ENCODE data around the gene SEC22A. TPM values are rescaled to one million over a fixed set of nuclear protein-coding genes. Genes with fewer than 3 reads are reported as not detected.

The SEC22A gene
- total RNA-seq, 1 donor from 2014 or later = 17.7 TPM

- Histone ChIP-seq H3K36me3 (peaks cover 0 to 5% of the 10 kb centered on the region in 2 donors), H3K9me3 (no peaks in the 10 kb centered on the region), H3K27me3 (no peaks in the 10 kb centered on the region), H3K27ac (no peak overlapping the region), H3K4me1 (no peaks in the 10 kb centered on the region), H3K4me3 (no peak overlapping the region)
- no peak for DNase-seq (ENCODE audit: extremely low spot score in 2 of 2)
- TF ChIP-seq CTCF (IDR thresholded peaks at IDR 0.05) = no peak
- TF ChIP-seq POLR2A (IDR thresholded peaks at IDR 0.05) = no peak
- TF ChIP-seq POLR2AphosphoS5 (IDR thresholded peaks at IDR 0.05; ENCODE audit: insufficient read depth in 1 of 2, low read depth in 1 of 2) = no peak
- intact Hi-C loops (cut with DNase I) = no loop called here
Measured at GRCh38 chr3:123299581-123299980, 97.8 kb downstream of the SEC22A start.

GRCh38 chr3:123300056-123300455 is 98.3 kb downstream of the SEC22A start:
- intact Hi-C loops (cut with DNase I) = no loop called here
- Histone ChIP-seq H3K27me3 (no peaks in the 10 kb centered on the region), H3K36me3 (peaks cover 0 to 5% of the 10 kb centered on the region in 2 donors), H3K9me3 (no peaks in the 10 kb centered on the region), H3K4me3 (no peak overlapping the region), H3K27ac (no peak overlapping the region), H3K4me1 (no peaks in the 10 kb centered on the region)
- no peak for TF ChIP-seq POLR2A (IDR thresholded peaks at IDR 0.05)
- TF ChIP-seq POLR2AphosphoS5 (IDR thresholded peaks at IDR 0.05; ENCODE audit: insufficient read depth in 1 of 2, low read depth in 1 of 2) = no peak
- no peak for TF ChIP-seq CTCF (IDR thresholded peaks at IDR 0.05)
- no peak for DNase-seq (ENCODE audit: extremely low spot score in 2 of 2)

- no peaks in the 10 kb centered on the region for H3K4me1 ChIP-seq
- no peaks in the 10 kb centered on the region for H3K27me3 ChIP-seq
- intact Hi-C loops (cut with DNase I) = no loop called here
- H3K36me3 ChIP-seq = peaks cover 0 to 5% of the 10 kb centered on the region in 2 donors
- no peaks in the 10 kb centered on the region for H3K9me3 ChIP-seq
- no peak overlapping the region for H3K27ac ChIP-seq
- no peak for DNase-seq (ENCODE audit: extremely low spot score in 2 of 2)
- no peak overlapping the region for H3K4me3 ChIP-seq
- no peak for TF ChIP-seq POLR2A (IDR thresholded peaks at IDR 0.05)
- no peak for TF ChIP-seq CTCF (IDR thresholded peaks at IDR 0.05)
- TF ChIP-seq POLR2AphosphoS5 (IDR thresholded peaks at IDR 0.05; ENCODE audit: insufficient read depth in 1 of 2, low read depth in 1 of 2) = no peak
Measured at GRCh38 chr3:123300583-123300982, 98.8 kb downstream of the SEC22A start.

- Histone ChIP-seq H3K4me3 (no peak overlapping the region), H3K36me3 (peaks cover 0 to 5% of the 10 kb centered on the region in 2 donors), H3K27me3 (no peaks in the 10 kb centered on the region), H3K9me3 (no peaks in the 10 kb centered on the region), H3K4me1 (no peaks in the 10 kb centered on the region), H3K27ac (no peak overlapping the region)
- DNase-seq (ENCODE audit: extremely low spot score in 2 of 2) = no peak
- TF ChIP-seq CTCF (IDR thresholded peaks at IDR 0.05) (no peak), POLR2AphosphoS5 (IDR thresholded peaks at IDR 0.05; ENCODE audit: insufficient read depth in 1 of 2, low read depth in 1 of 2) (no peak), POLR2A (IDR thresholded peaks at IDR 0.05) (no peak)
- intact Hi-C loops (cut with DNase I) = no loop called here
Measured at GRCh38 chr3:123301331-123302184, 99.8 kb downstream of the SEC22A start.

GRCh38 chr3:123302961-123303360 is 101.2 kb downstream of the SEC22A start:
- Histone ChIP-seq H3K36me3 (peaks cover 0 to 5% of the 10 kb centered on the region in 2 donors), H3K27me3 (no peaks in the 10 kb centered on the region), H3K27ac (no peak overlapping the region), H3K4me3 (no peak overlapping the region), H3K9me3 (no peaks in the 10 kb centered on the region), H3K4me1 (no peaks in the 10 kb centered on the region)
- DNase-seq (ENCODE audit: extremely low spot score in 2 of 2) = no peak
- TF ChIP-seq CTCF (IDR thresholded peaks at IDR 0.05) (no peak), POLR2AphosphoS5 (IDR thresholded peaks at IDR 0.05; ENCODE audit: insufficient read depth in 1 of 2, low read depth in 1 of 2) (no peak), POLR2A (IDR thresholded peaks at IDR 0.05) (no peak)
- intact Hi-C loops (cut with DNase I) = no loop called here
